Activated T-cell treated with anti-CD3 and anti-CD28 coated beads, Interleukin-2, amount 50 U/mL, for 24 hours (primary cell): ENCODE data around the gene HIBCH.
"Not testable (repeated sequence)": the region's sequence is repeated elsewhere in the genome, so short reads cannot be mapped to it uniquely, and the experiment has no call there.

Source experiments
- DNase-seq: peaks from one replicate; pipeline ENCODE4 v3.0.0-alpha.2; 2020
- H3K27ac Mint-ChIP-seq: 2 replicates; pipeline ENCODE4 v1.8.0; 2020; ENCODE audit warnings: mild to moderate bottlenecking, mixed read lengths
- H3K27me3 Mint-ChIP-seq: 2 replicates; pipeline ENCODE4 v1.8.0; 2020; ENCODE audit warnings: mixed read lengths
- H3K36me3 Mint-ChIP-seq: 2 replicates; pipeline ENCODE4 v1.8.0; 2020; ENCODE audit warnings: low read depth, mixed read lengths
- H3K4me1 Mint-ChIP-seq: 2 replicates; pipeline ENCODE4 v1.8.0; 2020; ENCODE audit warnings: low read depth, mixed read lengths
- H3K4me3 Mint-ChIP-seq: 2 replicates; pipeline ENCODE4 v1.8.0; 2020; ENCODE audit warnings: mild to moderate bottlenecking, moderate library complexity, mixed read lengths
- H3K9me3 Mint-ChIP-seq: 2 replicates; pipeline ENCODE4 v1.8.0; 2020; ENCODE audit warnings: mixed read lengths

The HIBCH gene

DNA sequence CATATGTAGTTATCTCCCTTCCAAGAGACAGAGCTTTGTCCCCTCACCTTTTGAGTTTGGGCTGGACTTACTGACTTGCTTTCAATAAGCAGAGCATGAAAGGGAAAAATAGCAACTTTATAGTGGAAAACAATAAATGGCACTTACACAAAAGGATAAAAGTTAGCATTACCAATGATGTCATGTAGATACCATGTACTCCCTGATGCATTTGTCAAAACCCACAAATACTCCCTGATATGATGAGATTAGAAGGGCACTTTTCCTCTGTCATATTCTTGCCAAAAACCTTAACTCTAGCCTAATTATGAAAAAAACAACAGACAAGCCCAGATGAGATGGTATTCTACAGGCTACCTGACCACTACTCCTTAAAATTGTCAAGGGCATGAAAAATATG lies 16.0 kb downstream of the HIBCH start:
- Mint-ChIP-seq H3K36me3 (peaks cover 90% of the 10 kb centered on the region), H3K4me3 (no peak overlapping the region), H3K27ac (no peak overlapping the region), H3K4me1 (peaks cover 20% of the 10 kb centered on the region), H3K9me3 (no peaks in the 10 kb centered on the region), H3K27me3 (no peaks in the 10 kb centered on the region)
- DNase-seq: no peak

DNA sequence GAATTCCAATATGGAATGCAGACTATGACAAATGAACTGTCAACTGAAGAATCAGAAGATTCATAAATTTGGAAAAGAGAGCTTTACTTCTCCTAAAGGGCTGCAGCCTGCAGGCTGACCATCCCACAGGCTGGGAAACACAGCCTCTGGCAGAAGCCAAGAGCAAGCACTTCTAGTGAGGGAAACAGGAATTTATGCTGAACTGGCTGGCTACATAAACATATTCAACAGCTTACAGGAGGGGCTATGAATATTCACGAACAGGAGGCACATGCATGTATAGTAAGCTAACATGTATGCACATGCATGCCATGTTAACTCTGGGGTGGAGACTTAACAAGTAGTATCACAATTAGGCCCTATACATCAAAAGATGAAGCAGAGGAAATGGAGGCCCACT lies 17.6 kb downstream of the HIBCH start:
- Mint-ChIP-seq H3K4me1 (peaks cover 20% of the 10 kb centered on the region), H3K36me3 (peaks cover 89% of the 10 kb centered on the region), H3K27me3 (no peaks in the 10 kb centered on the region), H3K9me3 (no peaks in the 10 kb centered on the region), H3K4me3 (no peak overlapping the region), H3K27ac (no peak overlapping the region)
- no peak for DNase-seq

DNA sequence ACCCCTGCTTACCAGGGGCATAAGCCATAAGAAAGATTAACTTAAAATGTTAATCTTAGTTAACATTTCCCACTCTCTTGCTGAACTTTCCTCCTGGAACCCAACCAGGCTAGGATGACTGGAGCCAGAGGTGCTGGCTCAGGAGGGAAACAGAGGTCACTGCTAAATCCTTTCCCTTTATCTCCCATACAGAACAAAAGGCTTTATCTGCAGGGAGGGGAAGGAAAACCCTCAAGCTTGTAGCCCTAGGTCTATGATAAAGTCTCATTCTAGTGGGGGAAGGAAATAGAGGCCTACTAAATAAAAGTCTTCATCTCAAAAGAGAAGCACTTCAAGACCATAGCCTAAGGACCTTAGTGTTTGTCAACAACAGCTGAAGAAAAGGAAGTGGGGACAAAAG lies 18.6 kb downstream of the HIBCH start:
- Mint-ChIP-seq H3K9me3 (no peaks in the 10 kb centered on the region), H3K27me3 (no peaks in the 10 kb centered on the region), H3K4me3 (no peak overlapping the region), H3K4me1 (peaks cover 20% of the 10 kb centered on the region), H3K36me3 (peaks cover 89% of the 10 kb centered on the region), H3K27ac (no peak overlapping the region)
- no peak for DNase-seq

DNA sequence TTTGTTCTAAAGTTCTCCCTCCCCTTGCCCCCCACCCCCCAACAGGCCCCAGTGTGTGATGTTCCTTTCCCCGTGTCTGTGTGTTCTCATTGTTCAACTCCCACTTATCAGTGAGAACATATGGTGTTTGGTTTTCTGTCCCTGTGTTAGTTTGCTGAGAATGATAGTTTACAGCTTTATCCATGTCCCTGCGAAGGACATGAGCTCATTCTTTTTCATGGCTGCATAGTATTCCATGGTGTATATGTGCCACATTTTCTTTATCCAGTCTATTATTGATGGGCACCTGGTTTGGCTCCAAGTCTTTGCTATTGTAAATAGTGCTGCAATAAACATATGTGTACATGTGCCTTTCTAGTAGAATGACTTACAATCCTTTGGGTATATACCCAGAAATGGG lies 21.7 kb downstream of the HIBCH start:
- not testable (repeated sequence) for H3K4me1 Mint-ChIP-seq, H3K27ac Mint-ChIP-seq, DNase-seq, H3K4me3 Mint-ChIP-seq, H3K27me3 Mint-ChIP-seq, H3K9me3 Mint-ChIP-seq
- peaks cover 84% of the 10 kb centered on the region for H3K36me3 Mint-ChIP-seq

DNA sequence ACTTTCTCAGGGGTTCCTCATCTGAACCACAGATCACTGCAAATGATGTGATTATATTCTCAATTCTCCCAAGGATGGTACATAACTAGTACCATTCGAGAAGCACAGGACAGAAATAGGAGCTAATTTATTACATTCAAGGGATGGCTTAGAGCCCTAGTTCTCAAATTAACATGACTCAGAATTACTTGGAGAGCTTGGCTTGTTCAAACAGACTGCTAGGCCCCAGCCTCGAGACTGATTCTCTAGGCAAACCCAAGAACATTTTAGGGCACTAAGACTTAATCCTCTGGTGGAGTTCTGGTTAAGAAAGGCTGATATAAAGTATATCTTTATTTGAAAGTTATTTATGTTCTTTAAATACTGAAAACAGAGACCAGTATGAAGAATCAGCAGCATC lies 35.8 kb downstream of the HIBCH start:
- no peak for DNase-seq
- H3K9me3 Mint-ChIP-seq: no peaks in the 10 kb centered on the region
- no peak overlapping the region for H3K4me3 Mint-ChIP-seq
- no peaks in the 10 kb centered on the region for H3K27me3 Mint-ChIP-seq
- no peaks in the 10 kb centered on the region for H3K4me1 Mint-ChIP-seq
- peaks cover 90% of the 10 kb centered on the region for H3K36me3 Mint-ChIP-seq
- H3K27ac Mint-ChIP-seq: no peak overlapping the region

DNA sequence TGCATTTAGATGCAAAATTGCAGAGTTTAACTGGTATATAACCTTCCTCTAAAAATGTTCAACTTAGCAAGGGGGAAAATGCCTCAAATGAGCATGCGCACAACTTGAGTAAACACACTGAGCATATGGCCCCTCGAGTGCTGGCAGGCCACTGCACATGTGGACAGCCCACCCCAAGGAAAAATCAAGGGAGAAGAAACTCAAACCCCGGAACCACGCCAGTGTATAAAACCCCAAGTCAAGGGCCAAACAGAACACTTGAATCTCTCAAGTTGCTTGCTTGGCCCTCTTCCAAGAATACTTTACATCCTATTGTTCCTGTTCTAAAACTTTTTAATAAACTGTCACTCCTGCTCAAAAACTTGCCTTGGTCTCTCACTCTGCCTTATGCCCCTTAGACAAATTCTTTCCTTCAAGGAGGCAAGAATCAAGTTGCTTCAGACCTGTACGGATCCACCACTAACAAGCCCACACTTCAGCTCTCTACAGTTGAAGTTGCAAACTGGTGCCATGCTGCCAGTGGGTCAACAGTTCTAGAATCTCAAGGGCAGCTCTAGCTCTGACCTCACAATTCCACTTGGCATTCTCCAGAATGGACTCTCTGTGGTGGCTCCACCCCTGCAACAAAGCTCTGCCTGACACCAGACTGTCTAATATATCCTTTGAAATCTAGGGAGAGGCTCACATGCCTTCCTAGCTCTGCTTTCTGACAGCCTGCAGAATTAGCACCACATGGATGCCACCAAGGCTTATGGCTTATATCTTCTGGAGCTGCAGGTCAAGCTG lies 38.9 kb downstream of the HIBCH start:
- Mint-ChIP-seq H3K27ac (no peak overlapping the region), H3K9me3 (no peaks in the 10 kb centered on the region), H3K36me3 (peaks cover 80% of the 10 kb centered on the region)

DNA sequence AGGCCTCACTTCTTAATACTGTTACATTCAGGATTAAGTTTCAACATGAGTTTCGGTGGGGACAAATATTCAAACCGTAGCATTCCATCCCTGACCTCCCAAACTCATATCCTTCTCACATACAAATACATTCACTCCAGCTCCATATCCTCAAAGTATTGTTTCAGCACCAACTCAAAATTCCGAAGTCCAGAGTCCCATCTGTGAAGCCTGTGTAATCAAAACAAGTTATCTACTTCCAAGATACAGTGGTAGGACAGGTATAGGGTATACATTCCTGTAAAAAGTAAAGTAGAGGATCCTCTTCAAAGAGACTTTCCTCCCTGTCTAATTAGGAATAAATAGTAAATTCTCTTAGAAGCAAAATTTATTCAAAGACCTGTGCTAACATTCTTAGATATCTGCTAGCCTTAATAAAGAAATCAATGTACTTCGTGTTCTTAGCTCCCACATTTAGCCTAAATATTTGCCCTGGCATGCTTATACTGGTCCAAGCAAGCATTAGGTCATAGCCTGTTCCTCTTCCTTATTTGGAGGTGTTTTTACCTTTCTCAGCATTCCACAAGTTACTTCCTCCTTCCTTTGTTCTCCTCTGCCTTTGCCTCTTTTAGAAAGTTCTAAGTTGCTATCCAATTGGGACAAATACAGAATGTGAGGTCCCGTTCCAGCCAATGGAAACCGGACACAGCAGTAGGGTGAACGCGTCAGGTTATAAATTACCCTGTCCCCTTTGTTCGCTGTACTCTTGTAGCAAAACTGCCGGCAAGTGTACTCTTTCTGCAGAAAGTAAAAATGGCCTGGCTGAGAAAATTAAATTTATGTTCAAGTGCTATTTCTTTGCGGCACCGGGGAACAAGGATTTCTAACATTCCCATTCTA lies 40.1 kb downstream of the HIBCH start:
- not testable (repeated sequence) for H3K4me1 Mint-ChIP-seq, H3K4me3 Mint-ChIP-seq, DNase-seq, H3K9me3 Mint-ChIP-seq, H3K27ac Mint-ChIP-seq, H3K27me3 Mint-ChIP-seq
- H3K36me3 Mint-ChIP-seq: peaks cover 78% of the 10 kb centered on the region

More for the DNA sequence above, 38.9 kb downstream of the HIBCH start:
- Mint-ChIP-seq H3K4me1 (peaks cover 5% of the 10 kb centered on the region), H3K27me3 (no peaks in the 10 kb centered on the region), H3K4me3 (no peak overlapping the region)
- DNase-seq: no peak

DNA sequence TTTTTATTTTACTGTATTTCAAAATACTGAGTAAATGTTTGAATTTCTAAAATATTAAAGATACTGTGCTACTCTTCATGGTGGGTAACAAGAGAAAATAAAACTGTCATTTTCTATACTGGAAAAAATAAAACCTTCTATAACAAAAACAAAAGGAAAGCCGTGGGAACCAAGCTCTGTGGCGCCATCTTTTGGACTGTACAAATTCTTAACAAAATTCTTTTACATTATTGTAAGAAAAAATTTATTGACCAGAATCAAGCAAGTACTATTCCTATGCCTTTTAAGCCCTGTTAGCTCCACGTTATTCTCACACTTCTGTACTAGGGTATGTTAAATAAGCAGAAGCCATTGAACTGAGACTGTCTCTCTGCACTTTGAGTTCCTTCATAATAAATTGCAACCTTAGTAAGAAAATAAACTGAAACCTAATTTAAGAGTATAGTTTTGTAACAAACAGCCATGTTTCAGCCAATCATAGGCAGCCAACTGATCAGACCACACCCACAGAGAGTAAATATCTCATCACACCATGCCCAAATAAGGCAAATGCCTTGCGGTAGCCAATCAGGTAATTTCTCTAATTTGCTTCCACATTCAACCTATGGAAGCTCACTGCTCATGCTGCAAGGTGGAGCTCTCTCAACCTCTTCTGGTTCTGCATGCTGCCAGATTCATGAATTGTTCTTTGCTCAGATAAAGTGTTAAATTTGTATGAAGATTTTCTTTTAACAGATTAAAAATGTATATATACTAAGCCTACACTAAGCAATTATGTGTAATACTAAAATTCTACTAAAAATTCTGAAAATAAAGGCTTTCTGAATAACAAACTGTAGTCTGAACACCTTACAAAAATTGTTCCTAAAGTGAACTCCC lies 42.2 kb downstream of the HIBCH start:
- Mint-ChIP-seq H3K9me3 (no peaks in the 10 kb centered on the region), H3K27me3 (no peaks in the 10 kb centered on the region)
- DNase-seq: no peak

DNA sequence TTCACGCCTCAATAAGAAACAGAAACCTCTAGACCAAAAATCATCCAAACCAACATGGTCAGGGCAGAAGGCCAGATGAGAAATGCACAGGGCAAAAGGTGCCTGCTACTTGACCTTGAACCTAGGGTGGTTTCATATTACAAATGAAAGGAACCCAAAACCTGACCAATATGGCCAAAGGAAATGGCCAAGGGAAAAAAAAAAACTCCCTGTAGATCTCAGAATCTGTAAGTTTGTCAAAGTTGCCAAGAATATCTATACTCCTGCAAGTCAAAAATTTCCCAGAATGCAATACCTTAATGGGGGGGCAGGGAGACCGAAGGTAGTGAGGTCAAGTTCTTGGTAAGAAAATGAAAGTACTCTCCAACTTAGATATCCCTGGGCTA lies 47.2 kb downstream of the HIBCH start:
- DNase-seq: no peak
- H3K27ac Mint-ChIP-seq: no peak overlapping the region
- no peaks in the 10 kb centered on the region for H3K9me3 Mint-ChIP-seq
- H3K4me1 Mint-ChIP-seq: peaks cover 11% of the 10 kb centered on the region
- no peaks in the 10 kb centered on the region for H3K27me3 Mint-ChIP-seq
- H3K36me3 Mint-ChIP-seq: peaks cover 73% of the 10 kb centered on the region
- no peak overlapping the region for H3K4me3 Mint-ChIP-seq

More for the DNA sequence above, 42.2 kb downstream of the HIBCH start:
- Mint-ChIP-seq H3K4me3 (no peak overlapping the region), H3K36me3 (peaks cover 78% of the 10 kb centered on the region), H3K27ac (no peak overlapping the region), H3K4me1 (peaks cover 9% of the 10 kb centered on the region)

DNA sequence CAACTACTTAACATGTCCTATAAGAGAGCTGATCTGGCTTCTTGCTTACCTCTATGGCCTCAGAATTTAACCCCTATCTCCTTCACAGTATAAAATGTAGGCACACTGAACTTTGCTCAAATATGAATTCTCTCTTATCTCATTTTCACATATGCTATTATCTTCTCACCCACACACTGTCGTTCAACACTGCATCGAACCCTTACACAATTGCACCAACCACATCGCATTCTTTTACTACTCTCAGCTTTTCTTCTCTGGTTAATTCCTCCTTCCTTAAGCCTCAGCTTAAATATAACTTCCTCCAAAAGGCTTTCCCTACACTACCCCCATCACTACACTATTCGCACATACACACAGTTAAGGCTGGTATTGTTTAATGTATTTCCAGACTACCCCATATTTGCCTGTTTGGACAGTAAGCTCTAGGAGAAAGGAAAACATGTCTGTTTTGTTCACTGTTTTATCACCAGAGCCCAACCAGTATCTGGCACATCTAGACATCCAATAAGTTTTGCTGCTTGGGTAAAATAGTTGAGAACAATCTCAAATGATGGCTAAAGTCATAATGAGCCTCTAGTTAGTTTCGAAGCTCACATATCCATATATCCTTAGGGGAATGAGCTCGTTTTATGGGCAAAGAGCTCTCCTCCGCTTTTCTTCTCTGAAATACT lies 47.7 kb downstream of the HIBCH start:
- DNase-seq: no peak
- no peak overlapping the region for H3K27ac Mint-ChIP-seq
- H3K9me3 Mint-ChIP-seq: no peaks in the 10 kb centered on the region
- peaks cover 12% of the 10 kb centered on the region for H3K4me1 Mint-ChIP-seq
- H3K4me3 Mint-ChIP-seq: no peak overlapping the region
- H3K36me3 Mint-ChIP-seq: peaks cover 77% of the 10 kb centered on the region
- H3K27me3 Mint-ChIP-seq: no peaks in the 10 kb centered on the region

DNA sequence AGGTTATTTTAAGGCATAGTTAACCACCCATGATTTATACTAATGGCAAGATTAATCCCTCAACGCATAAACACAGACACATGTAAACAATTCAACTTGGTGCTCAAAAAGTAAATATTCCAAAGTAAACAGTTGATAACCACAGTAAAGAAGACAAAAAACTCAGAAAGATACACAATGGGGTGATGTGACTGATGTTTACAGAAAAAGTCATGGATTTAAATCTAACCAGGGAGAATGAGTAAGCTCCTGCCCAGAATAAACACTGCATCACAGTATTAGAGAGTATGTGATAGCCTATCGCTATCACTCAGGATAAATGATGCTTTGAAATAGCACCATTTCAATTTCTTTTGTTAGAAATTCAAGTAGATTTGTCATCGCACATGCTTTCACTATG lies 49.3 kb downstream of the HIBCH start:
- Mint-ChIP-seq H3K4me1 (peaks cover 8% of the 10 kb centered on the region), H3K36me3 (peaks cover 71% of the 10 kb centered on the region), H3K9me3 (no peaks in the 10 kb centered on the region), H3K4me3 (no peak overlapping the region), H3K27ac (no peak overlapping the region), H3K27me3 (no peaks in the 10 kb centered on the region)
- no peak for DNase-seq

DNA sequence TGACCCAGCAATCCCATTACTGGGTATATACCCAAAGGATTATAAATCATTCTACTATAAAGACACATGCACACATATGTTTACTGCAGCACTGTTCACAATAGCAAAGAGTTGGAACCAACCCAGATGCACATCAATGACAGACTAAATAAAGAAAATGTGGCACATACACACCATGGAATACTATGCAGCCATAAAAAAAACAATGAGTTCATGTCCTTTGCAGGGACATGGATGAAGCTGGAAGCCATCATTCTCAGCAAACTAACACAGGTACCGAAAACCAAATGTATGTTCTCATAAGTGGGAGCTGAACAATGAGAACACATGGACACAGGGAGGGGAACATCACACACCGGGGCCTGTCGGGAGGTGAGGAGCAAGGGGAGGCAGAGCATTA lies 49.9 kb downstream of the HIBCH start:
- H3K36me3 Mint-ChIP-seq: peaks cover 70% of the 10 kb centered on the region
- H3K27me3 Mint-ChIP-seq, H3K4me3 Mint-ChIP-seq, H3K9me3 Mint-ChIP-seq, DNase-seq, H3K27ac Mint-ChIP-seq, H3K4me1 Mint-ChIP-seq: not testable (repeated sequence)

DNA sequence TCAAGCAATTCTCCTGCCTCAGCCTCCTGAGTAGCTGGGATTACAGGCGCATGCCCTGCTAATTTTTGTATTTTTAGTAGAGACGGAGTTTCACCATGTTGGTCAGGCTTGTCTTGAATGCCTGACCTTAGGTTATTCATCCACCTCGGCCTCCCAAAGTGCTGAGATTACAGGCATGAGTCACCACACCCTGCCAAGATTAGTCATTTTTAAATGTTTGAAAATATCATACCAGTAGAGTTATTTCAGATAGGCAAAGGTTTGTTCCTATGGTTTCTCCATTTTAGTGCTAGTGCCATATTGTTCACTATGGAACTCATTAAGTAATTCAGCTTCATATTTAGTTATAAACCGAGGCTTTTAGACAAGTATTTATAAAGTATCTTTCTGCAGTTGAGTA lies 52.3 kb downstream of the HIBCH start:
- no peaks in the 10 kb centered on the region for H3K9me3 Mint-ChIP-seq
- H3K27ac Mint-ChIP-seq: no peak overlapping the region
- H3K4me3 Mint-ChIP-seq: no peak overlapping the region
- no peaks in the 10 kb centered on the region for H3K27me3 Mint-ChIP-seq
- peaks cover 54% of the 10 kb centered on the region for H3K36me3 Mint-ChIP-seq
- H3K4me1 Mint-ChIP-seq: peaks cover 8% of the 10 kb centered on the region
- no peak for DNase-seq

DNA sequence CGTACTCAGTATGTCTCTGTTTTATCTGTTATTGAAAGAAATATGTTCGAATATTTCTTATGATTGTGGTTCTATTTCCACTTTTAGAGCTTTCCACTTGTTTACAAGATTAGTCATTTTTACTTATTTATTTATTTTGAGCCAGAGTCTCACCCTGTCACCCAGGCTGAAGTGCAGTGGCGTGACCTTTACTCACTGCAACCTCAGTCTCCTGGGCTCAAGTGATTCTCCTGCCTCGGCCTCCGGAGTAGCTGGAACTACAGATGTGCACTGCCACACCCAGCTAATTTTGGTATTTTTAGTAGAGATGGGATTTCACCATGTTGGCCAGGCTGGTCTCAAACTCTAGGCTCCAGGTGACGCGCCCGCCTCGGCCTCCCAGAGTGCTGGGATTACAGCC lies 53.3 kb downstream of the HIBCH start:
- peaks cover 46% of the 10 kb centered on the region for H3K36me3 Mint-ChIP-seq
- no peak overlapping the region for H3K27ac Mint-ChIP-seq
- no peak overlapping the region for H3K4me3 Mint-ChIP-seq
- no peaks in the 10 kb centered on the region for H3K27me3 Mint-ChIP-seq
- H3K4me1 Mint-ChIP-seq: peaks cover 8% of the 10 kb centered on the region
- H3K9me3 Mint-ChIP-seq: no peaks in the 10 kb centered on the region
- no peak for DNase-seq
